NCI-H345 (cell line): ENCODE data around the gene POU2AF2.
"Not testable (repeated sequence)": the region's sequence is repeated elsewhere in the genome, so short reads cannot be mapped to it uniquely, and the experiment has no call there.

Source experiments
- DNase-seq: peaks from one replicate; lab custom pipeline; 2025; lab: John Stamatoyannopoulos, UW

POU2AF2 gene

GRCh38 chr11:111258046-111258445 is 12.5 kb downstream of the POU2AF2 start:
- no peak for DNase-seq

GRCh38 chr11:111259896-111260295 is 14.4 kb downstream of the POU2AF2 start:
- DNase-seq, result no peak

GRCh38 chr11:111260811-111261210 is 15.3 kb downstream of the POU2AF2 start:
- DNase-seq, result no peak

GRCh38 chr11:111264646-111265045 is 19.1 kb downstream of the POU2AF2 start:
- no peak for DNase-seq

GRCh38 chr11:111265421-111265820 is 19.9 kb downstream of the POU2AF2 start:
- no peak for DNase-seq

GRCh38 chr11:111268303-111268702 is 22.8 kb downstream of the POU2AF2 start:
- DNase-seq, result not testable (repeated sequence)

- no peak for DNase-seq
Measured at GRCh38 chr11:111269146-111269868, 23.8 kb downstream of the POU2AF2 start.

GRCh38 chr11:111272420-111272819 is 26.9 kb downstream of the POU2AF2 start:
- DNase-seq, result no peak

- no peak for DNase-seq
Measured at GRCh38 chr11:111282562-111283075, 37.1 kb downstream of the POU2AF2 start.

- no peak for DNase-seq
Measured at GRCh38 chr11:111283945-111284481, 38.5 kb downstream of the POU2AF2 start.

GRCh38 chr11:111285189-111286091 is 39.9 kb downstream of the POU2AF2 start:
- no peak for DNase-seq

- no peak for DNase-seq
Measured at GRCh38 chr11:111291764-111292163, 46.2 kb downstream of the POU2AF2 start.

- not testable (repeated sequence) for DNase-seq
Measured at GRCh38 chr11:111292408-111292807, 46.9 kb downstream of the POU2AF2 start.

- DNase-seq, result no peak
Measured at GRCh38 chr11:111296196-111296595, 50.7 kb downstream of the POU2AF2 start.

GRCh38 chr11:111297696-111298095 is 52.2 kb downstream of the POU2AF2 start:
- DNase-seq, result no peak

GRCh38 chr11:111298413-111299100 is 53.0 kb downstream of the POU2AF2 start, which contains the start of gene POU2AF3:
POU2AF3 (plus strand) TSS chr11:111298546; CDS start chr11:111298582, 36 bp downstream.
- DNase-seq, result no peak

- DNase-seq, result no peak
Measured at GRCh38 chr11:111299101-111300026, 53.8 kb downstream of the POU2AF2 start.

GRCh38 chr11:111300569-111300968 is 55.0 kb downstream of the POU2AF2 start:
- no peak for DNase-seq

- peak; percentile 67 for DNase-seq
Measured at GRCh38 chr11:111301004-111301841, 55.7 kb downstream of the POU2AF2 start.

- no peak for DNase-seq
Measured at GRCh38 chr11:111301842-111302118, 56.3 kb downstream of the POU2AF2 start.
